Measurements from ENCODE around the gene SUPT4H1. TPM values are rescaled to one million over a fixed set of nuclear protein-coding genes. Genes with fewer than 3 reads are reported as not detected.

Gene SUPT4H1
- polyA plus RNA-seq, 3 donors: 30.6 to 91.4 (median 67.8) TPM

DNA sequence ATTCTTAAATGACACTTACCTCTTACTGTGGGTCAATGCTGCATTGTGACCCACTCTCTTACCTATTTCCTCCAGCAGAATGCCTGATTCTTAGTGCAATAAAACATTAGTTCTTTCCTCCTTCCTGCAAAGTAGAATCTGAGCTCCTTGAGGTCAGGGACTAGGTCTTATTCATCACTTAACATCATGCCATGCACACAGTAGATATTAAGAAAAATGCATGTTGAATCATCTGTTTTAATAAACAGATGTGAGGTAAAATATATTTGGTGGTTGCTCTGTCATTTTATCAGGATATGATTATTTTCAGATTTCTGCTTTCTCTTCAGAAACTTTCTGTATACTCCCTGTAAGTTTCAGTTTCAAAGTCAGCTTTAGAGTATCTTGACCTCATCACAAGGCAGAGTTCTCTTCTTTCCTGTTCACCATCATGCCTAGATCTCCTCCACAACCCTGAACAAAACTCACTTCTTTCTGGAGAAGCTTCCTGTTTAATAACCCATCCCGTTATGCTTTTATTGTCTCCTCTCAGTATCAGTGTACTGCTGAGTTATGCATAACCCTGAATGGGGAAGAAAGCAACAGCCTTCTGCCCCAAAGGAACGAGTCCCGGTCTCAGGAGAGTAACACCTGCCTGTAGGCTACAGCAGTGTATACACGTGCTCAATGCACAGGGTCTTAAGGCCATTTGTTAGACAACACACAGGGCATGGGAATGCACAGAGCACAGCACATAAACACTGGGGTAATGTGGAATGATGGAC is 30.3 kb upstream of the SUPT4H1 start:
- 18 to 53% (median 43%) methylated on average over 4 of the region's 4 CpGs for WGBS, 3 donors
- H3K27ac ChIP-seq (ENCODE audit: low read depth, low read length): no peak overlapping the region

DNA sequence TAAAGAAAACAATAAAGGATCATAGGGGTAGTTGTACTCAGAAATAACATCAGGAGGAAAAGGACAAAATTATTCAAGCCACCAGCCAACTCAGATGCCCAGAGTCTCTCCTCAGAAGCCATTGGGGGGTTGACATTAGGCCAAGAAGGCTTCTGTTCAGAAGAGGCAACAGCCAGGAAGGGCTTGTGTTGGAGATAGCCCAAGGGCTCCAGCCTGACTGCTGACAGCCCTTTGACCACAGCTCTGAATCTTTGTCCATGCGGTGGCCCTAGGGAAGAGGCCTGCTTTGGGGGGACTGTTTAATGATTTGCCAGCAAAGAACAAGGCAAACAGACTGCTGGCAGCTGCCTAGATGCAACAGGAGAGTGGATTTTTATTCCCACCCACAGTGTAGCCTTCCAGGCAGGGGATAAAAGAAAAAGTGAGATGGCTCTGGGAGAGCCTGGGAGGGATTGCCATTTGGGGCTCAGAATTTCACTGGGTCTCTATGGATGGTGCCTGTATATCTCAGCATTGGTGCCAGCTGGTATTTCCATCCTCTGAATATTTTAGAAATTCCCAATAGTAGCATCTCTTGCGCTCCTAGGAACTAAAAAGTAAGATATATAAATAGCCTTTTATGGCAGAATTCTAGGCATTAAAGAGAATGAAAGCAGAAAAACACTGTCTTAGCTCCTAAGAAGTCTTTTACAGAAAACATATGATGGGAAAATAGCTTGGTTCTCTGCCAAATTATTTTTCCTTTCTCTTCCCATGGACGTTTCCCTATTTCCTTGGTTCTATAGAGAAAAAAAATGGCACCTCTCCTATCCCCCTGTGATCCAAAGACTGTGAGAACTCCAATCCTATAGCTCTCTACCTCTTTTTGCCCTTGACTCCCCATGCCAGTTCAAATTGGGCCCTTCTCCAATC is 29.4 kb upstream of the SUPT4H1 start:
- 20 to 64% (median 49%) methylated on average over 3 of the region's 3 CpGs for WGBS, 3 donors
- H3K27ac ChIP-seq (ENCODE audit: low read depth, low read length): no peak overlapping the region

DNA sequence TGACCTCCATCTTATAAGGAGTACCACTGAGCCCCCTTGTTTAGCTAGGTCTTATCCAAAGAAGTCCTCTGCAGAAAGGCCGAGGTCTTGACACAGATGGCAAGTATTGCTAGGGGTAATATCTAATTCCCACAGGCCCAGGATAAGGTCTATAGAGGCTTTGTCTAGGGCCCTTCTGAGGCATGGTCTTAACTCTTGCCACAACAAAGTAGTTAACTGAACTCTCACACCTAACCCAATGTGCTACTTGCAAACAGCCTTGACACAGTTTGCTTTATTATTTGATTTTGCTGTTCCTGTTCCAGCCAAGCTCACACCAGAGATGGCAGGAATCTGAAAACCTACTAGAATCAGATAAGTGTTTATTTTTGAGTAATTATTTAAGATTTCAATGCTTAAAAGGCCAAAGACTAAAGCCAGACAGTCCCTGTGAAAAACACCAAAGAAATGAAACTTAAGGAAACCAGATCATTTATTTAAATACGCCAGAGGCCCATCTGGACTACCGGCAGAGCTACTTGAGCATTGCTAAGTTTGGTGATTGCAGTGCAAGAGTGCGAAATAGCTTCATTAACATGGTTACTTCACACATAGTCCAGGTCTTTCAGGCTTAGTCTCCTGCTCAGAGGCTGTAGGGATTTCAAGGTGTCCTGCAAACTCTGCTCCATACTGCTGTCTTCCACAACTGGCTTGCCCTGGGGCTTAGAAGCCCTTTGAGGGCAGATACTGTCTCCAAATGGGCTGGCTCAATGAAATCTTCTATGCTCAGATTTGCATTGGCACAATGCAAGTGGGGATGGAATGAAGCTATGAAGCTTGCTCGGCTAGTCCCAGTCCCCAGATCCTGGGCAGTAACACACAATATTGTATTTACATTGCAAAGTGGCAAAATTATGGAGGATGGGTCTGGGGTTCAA is 28.5 kb upstream of the SUPT4H1 start:
- 52 to 94% (median 94%) methylated on average over 5 of the region's 5 CpGs for WGBS, 3 donors
- H3K27ac ChIP-seq (ENCODE audit: low read depth, low read length): no peak overlapping the region

DNA sequence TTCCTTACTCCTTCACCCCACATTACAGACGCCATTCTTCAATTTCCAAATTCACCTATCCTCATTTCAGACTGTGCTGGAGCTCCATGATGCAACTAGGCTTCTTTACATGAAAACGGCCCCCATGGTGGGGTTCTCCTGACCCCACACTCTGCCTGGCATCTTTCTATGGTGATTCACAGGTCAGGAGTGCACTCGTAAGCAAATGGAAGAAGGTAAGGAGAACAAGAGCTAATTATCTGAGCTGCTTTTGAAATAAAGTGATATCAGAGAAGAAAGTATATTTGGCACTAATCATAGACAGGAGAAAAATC is 27.5 kb upstream of the SUPT4H1 start:
- 67 to 84% (median 71%) methylated on average over 3 of the region's 3 CpGs for WGBS, 3 donors
- no peak overlapping the region for H3K27ac ChIP-seq (ENCODE audit: low read depth, low read length)

DNA sequence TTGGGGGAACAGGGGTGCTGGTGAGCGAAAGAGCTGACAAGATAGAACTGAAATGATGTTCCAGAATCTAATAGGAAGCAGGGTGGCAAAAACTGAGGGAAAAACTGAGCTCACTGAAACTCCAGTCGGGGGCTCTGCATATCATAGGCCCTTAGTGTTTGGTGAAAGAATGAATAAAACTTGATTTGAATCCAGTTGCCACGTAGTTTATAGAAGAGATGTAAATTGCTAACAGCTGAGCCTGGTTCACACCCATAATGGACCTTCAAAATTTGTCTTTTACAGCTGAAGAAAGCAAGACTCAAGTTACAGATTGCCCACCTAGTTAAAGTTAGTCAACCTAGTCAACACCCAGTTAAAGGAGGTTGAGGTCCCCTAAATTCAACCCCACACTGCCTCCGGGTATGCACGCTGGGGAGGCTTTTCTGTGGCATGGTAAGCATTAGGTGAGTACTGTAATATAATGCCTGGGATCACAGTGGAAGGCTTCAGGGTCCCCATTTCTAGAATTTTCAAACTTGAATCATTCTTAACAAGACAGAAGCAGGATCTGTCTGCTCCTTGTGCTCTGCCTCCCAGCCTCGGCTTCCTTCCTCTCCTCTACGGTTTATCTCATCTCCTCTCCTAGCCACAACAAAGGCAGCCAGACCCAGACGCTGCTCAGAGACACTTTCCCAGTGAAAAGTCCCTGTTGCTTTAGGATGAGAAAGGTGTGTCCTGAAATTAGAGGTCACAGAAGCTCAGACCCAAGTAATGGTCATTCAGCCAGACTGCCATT is 26.9 kb upstream of the SUPT4H1 start:
- WGBS, 3 donors: 54 to 88% (median 55%) methylated on average over 8 of the region's 8 CpGs
- no peak overlapping the region for H3K27ac ChIP-seq (ENCODE audit: low read depth, low read length)

DNA sequence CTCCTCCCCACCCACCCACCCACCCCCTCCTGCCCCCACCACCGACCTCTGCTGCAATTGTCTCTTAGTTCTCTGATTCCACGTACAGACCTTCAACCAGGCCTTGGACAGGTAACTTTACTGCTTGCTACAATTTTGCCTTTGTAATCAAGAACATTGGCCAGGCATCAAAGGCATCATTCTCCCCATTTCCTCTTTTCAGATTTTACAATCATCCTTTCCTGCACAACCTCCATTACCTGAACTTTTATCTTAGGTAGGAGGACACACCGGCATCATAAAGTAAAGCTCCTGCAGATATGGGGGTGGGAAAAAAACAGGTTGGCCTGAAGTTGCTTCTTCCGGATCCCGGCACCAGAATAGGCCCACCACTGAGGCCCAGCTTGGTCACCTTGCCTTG is 25.7 kb upstream of the SUPT4H1 start:
- no peak overlapping the region for H3K27ac ChIP-seq (ENCODE audit: low read depth, low read length)
- 72 to 82% (median 77%) methylated on average over 5 of the region's 5 CpGs for WGBS, 3 donors

DNA sequence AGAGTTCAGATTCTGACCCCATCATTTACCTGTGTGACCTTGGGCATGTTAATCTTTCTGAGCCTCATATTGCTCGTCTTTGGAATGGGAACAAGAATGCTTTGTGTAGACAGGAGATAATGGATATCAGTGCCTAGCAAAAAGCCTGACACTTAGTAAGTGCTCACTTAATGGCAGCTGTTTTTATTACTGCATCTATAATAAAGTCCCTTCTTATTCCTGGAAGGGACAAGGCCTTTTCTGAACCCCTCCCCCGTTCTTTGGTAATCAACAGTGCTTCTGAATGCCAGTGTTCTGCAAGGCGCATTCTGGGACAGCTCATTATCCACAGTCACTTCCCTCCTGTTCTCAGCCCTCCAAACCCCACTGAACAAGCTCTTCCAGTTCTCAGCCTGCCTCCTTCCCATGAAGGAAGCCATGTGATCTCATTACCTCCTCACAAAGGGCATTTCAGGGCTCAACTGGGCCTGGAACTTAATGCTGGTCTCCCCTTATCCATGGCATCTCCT is 25.1 kb upstream of the SUPT4H1 start:
- 48 to 77% (median 69%) methylated on average over 3 of the region's 3 CpGs for WGBS, 3 donors
- H3K27ac ChIP-seq (ENCODE audit: low read depth, low read length): no peak overlapping the region

DNA sequence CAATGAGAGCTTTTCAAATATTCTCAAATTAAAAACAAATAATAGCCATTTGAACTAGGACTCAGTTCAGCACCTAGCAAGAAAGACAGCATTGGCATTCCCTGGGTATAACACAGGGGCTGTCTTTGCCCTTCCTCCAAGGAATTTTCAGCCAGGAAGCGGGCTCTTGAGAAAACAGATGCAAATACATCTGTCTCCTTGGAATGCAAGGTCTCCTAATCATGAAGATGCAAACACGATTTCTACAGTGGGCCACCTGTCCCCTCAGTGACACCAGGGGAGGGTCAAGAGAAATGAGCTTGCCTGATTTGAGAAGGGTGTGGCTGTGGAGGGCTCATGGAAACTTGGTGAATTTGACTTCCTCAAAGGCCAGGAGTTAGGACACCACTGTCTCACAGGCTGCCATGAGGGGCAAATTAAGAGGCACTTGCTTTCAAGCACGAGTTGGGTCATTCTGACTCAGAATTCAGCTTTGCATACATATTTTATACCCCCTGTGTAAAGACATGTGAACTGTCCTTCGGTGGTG is 24.5 kb upstream of the SUPT4H1 start:
- H3K27ac ChIP-seq (ENCODE audit: low read depth, low read length): no peak overlapping the region
- WGBS, 3 donors: 57 to 73% (median 71%) methylated on average over 4 of the region's 4 CpGs

DNA sequence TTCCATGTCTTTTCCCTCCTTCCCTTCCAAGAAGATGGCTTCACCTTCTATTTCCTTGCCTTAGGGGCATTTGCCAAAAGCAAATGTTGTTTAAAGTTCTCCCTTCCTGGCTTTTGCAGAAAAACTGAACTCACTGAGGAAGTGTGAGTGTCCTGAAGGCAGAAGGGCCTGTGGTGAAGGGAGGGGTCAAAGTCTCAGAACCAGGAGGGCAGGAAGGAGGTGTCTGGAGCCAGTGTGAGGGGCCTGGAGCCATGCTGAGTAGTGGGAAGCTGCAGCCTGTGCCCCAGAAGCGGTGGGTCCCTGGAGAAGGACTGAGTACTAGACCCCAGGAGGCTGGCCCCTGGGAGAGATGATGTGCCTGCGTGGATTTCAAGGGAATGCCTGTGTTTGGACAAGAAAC is 23.8 kb upstream of the SUPT4H1 start:
- no peak overlapping the region for H3K27ac ChIP-seq (ENCODE audit: low read depth, low read length)
- WGBS, 3 donors: 70 to 91% (median 72%) methylated on average over 2 of the region's 2 CpGs

DNA sequence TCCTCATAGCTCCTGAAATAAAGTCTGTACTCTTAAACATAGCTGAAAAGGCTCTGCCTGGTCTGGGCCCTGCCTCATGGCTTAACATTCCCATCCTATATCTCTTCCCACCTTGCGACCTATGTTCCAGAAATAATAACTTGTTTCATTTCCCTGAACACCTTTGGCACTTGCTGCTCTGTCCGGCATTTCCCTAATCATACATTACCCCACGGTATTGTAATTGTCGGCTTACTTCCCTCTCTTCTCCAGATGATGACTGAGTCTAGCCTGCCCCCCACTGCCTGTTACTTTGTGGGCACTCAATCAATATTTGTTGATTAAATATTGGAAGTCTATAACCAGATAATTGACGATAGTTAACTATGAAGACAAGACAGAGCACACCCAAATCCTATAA is 23.3 kb upstream of the SUPT4H1 start:
- H3K27ac ChIP-seq (ENCODE audit: low read depth, low read length): no peak overlapping the region
- WGBS, 3 donors: 60 to 68% (median 61%) methylated on average over 5 of the region's 5 CpGs

DNA sequence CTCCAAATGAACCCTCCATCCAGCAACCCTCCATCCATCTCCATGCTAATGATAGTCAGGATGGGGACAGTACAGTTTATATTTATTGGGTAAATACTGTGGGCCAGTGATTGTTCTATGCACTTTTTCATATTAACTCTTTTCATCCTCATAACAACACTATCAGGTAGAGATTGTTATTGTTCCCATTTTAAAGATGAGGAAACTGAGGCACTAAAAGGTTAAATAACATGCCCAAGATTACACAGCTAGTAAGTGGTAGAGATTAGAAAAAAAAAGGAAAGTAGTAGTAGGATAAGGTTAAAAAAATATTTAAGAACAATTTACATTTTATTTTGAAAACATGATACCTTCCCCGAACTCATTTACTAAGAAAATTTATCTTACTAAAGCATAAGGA is 21.9 kb upstream of the SUPT4H1 start:
- WGBS, 3 donors: 92 to 98% (median 93%) methylated on average over 1 of the region's 1 CpG
- no peak overlapping the region for H3K27ac ChIP-seq (ENCODE audit: low read depth, low read length)

DNA sequence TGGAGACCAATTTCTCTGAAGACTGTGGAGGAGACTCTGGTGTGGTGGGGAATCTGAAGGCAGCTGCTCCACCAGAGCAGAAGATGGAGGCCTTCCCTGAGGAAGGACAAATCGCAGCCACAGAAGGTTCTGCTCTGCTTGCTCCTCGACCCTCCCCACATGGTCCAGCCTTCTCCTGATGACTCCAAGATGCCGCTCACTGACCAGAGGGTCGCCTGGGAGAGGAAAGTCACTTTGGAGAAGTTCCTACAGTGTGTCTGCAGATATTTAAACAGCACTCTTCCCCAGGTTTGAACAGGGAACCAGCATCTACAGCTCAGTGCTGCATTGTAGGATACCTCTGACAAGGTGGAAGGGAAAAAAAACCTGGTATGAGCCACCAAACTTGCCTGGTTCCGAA is 21.0 kb upstream of the SUPT4H1 start:
- H3K27ac ChIP-seq (ENCODE audit: low read depth, low read length): no peak overlapping the region
- 78 to 93% (median 86%) methylated on average over 5 of the region's 5 CpGs for WGBS, 3 donors

DNA sequence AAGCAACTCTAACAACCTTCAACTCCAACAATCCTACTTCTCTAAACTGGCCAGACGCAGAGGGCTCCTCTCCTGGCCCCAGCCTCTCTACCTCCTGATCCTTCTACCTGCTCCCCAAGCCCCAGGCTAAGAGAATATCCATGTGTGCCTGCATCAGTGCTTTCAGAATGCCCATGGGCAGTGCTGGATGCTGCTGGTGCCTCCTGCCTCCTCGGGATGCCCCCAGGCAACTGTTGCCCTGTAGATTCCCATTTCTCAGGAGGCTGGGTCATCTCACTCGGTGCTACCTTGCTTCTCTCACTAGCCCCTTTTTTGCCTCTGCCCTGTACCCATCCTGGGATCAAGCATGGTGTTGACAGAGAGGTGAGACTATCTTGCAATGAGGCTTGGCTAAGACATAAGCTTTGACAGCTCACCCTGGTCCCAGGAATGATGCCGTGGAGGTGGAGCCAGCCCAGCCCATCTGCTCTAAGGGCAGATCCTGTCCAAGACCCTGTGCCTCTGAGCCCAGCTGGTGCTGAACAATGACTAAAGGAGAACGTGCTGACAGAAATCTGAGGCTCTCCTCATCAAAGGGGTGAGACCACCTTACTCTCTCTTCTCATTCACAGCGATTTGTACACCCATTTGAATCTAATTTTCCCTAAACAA is 19.4 kb upstream of the SUPT4H1 start:
- 78 to 84% (median 82%) methylated on average over 6 of the region's 6 CpGs for WGBS, 3 donors
- no peak overlapping the region for H3K27ac ChIP-seq (ENCODE audit: low read depth, low read length)

DNA sequence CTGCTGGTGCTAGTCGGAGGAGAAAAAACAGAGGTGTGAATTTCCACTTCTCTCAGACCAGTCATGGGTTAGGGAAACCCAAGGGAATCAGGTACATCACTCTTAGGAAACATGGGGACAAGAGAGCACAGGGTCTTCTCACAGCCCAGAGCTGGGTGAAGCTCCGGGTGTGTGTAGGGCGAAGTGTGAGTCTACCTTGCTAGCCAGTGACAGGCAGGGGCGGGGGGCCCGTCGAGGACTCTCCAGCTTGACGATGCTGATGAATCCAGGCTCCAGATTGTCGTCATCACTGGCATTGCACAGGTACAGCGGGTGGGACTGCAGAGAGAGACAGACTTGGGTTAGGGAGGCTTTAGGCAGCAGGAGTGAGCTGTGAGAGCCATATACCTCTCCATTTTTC is 18.7 kb upstream of the SUPT4H1 start:
- H3K27ac ChIP-seq (ENCODE audit: low read depth, low read length): no peak overlapping the region
- WGBS, 3 donors: 84 to 88% (median 84%) methylated on average over 9 of the region's 9 CpGs

DNA sequence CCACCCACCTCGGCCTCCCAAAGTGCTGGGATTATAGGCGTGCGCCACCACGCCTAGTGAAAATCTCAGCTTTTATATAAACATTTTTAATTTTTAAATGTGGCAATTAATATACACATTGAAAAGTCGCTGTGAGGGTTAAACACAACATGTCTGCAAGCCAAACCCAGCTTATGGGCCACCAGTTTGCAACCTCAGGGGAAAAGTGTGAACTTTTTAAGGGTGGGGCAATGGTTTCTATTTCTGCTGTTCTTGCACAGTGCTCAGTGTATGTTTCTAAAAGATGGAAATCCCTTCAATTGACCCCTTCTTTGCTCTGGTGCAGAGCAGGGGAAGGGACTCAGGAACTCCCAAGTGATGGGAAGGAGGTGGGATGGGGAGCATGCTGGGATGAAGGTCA is 18.3 kb upstream of the SUPT4H1 start:
- H3K27ac ChIP-seq (ENCODE audit: low read depth, low read length): no peak overlapping the region
- WGBS, 3 donors: 92 to 95% (median 94%) methylated on average over 5 of the region's 5 CpGs

DNA sequence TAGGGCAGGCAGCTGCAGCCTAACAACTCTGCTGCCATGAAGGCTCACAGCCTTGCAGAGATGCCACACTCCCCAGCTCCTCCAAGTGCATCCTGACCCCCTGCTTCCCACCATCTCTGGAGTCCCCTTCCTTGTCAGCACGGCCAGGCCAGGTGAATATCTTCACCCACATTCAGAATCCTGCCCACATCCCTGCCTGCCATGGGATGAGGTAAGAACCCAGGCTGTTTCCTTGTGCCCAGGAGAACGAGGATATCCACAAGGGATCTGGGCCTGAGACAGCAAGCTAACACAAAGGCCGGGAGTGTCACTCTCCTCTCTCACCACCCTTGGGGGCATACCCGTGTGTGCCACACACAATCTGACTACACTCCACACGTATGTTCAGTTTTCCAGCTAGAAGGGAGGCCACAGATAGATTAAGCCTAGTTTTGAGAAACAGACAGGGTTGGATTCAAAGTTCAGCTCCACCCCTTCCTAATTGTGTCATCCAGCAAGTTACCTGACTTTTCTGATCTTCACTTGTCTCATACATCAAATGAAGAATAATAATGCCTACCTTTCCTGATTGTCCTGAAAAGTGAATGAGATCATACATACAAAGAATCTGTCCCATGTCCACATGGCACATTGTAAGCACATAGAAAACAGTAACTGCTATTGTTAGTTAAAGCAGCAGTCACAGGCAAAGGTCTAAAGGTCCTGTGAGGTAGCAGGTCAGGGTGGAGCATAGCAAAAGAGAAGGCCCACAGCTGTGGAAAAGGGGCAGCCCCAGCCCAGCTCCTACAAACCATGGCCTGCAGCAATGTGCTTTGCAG is 17.4 kb upstream of the SUPT4H1 start:
- no peak overlapping the region for H3K27ac ChIP-seq (ENCODE audit: low read depth, low read length)
- 65 to 71% (median 70%) methylated on average over 5 of the region's 5 CpGs for WGBS, 3 donors

DNA sequence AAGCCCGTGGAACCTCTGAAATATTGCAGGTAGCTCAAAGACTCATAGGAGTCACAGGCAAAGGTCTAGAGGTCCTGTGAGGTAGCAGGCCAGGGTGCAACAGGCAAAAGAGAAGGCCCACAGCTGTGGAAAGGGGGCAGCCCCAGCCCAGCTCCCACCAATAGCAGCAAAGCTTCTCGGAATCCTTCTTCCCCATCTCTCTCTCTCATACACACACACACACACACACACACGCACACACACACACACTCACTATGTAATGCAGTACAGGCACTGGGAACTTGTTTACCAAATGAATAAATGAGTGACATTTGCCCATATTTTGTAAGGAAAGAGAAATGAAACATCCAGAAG is 16.8 kb upstream of the SUPT4H1 start:
- 70 to 82% (median 76%) methylated on average over 3 of the region's 3 CpGs for WGBS, 3 donors
- H3K27ac ChIP-seq (ENCODE audit: low read depth, low read length): no peak overlapping the region
